Loucy (cell line): Measurements from ENCODE around the gene GOLM1.

ENCODE experiments used
- EZH2phosphoT487 ChIP-seq: fragments of 200-600 bp; IDR thresholded peaks from 2 replicates; pipeline ENCODE4 v1.6.1; 2018; ENCODE audit warnings: antibody characterized with exemption, mild to moderate bottlenecking, moderate library complexity, borderline replicate concordance
- TF ChIP-seq, protein P1 (sequence below): fragments of 200-600 bp; sonication (generic); conservative IDR thresholded peaks from 2 replicates; pipeline ENCODE4 v1.5.1; 2014; ENCODE audit warnings: mild to moderate bottlenecking, antibody characterized with exemption, low read length

DNA sequence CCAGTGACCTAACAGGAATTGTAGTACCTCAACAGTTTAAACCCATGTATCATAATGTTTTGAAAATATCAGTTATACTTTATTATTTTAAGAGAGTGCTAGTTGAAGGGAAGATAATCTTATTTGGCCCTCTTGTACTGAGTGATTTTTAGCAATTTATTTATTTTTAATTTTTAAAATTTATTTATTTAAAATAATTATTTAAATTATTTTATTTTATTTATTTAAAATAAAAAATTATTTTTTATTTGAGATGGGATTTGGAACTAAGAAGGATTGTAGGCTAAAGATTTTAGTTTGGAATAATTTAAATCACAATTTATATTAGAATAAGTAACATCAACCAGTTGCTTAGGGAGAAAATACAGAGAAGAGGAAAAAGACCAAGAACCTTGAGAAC is 104.3 kb downstream of the GOLM1 start:
- TF ChIP-seq, protein P1, sequence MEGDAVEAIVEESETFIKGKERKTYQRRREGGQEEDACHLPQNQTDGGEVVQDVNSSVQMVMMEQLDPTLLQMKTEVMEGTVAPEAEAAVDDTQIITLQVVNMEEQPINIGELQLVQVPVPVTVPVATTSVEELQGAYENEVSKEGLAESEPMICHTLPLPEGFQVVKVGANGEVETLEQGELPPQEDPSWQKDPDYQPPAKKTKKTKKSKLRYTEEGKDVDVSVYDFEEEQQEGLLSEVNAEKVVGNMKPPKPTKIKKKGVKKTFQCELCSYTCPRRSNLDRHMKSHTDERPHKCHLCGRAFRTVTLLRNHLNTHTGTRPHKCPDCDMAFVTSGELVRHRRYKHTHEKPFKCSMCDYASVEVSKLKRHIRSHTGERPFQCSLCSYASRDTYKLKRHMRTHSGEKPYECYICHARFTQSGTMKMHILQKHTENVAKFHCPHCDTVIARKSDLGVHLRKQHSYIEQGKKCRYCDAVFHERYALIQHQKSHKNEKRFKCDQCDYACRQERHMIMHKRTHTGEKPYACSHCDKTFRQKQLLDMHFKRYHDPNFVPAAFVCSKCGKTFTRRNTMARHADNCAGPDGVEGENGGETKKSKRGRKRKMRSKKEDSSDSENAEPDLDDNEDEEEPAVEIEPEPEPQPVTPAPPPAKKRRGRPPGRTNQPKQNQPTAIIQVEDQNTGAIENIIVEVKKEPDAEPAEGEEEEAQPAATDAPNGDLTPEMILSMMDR: no peak
- TF ChIP-seq EZH2phosphoT487: no peak
